Mammary epithelial cell (primary cell): Measurements from ENCODE around the gene FMNL2.

Experiments
- CTCF ChIP-seq, 2 donors: IDR thresholded peaks in 1 of 2; conservative IDR thresholded peaks in 1 of 2; 2 replicates each; pipeline ENCODE4 v1.5.1; 2011 to 2012; ENCODE audit warnings: inconsistent platforms in 2 of 2, low read length in 2 of 2, mild to moderate bottlenecking in 2 of 2, control low read depth in 1 of 2, low read depth in 1 of 2; ENCODE audit not compliant: insufficient read depth in 1 of 2; ENCODE audit errors: extremely low read depth in 1 of 2
- EZH2 ChIP-seq: IDR thresholded peaks from 2 replicates; pipeline ENCODE4 v1.6.1; 2012; ENCODE audit warnings: low read length, inconsistent platforms, borderline replicate concordance

DNA sequence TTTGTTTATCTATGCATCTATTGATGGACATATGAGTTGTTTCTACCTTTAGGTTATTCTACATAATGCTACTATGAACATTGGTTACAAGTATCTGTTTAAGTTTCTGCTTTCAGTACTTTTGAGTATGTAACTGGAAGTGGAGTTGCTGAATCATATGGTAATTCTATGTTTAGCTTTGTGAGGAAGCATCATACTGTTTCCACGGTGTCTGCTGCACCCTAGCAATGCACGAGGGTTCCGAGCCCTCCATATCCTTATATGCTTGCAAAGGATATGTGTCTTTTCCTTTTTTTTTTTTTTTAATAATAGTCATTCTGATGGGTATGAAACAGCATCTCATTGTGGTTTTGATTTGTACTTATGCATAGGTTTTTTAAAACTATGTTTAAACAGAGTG is 83.7 kb downstream of the FMNL2 start:
- no peak for TF ChIP-seq CTCF (conservative IDR thresholded peaks at IDR 0.05 in 1 of 2, IDR thresholded peaks at IDR 0.05 in 1 of 2; ENCODE audit: extremely low read depth in 1 of 2, insufficient read depth in 1 of 2, low read depth in 1 of 2, low read length in 2 of 2)
- TF ChIP-seq EZH2 = no peak
